GM12801 (cell line): ENCODE measurements around the gene ADGRV1.

Experiments used
- CTCF ChIP-seq: IDR thresholded peaks from one replicate; pipeline ENCODE4 v1.5.1; 2011; ENCODE audit warnings: control low read depth; ENCODE audit not compliant: insufficient read length; ENCODE audit errors: extremely low read depth

ADGRV1 gene

GRCh38 chr5:91177639-91178038 is 619.0 kb downstream of the ADGRV1 start:
- no peak for TF ChIP-seq CTCF

- TF ChIP-seq CTCF, result no peak
These were observed 619.9 kb downstream of the ADGRV1 start for GRCh38 chr5:91178461-91178860.

GRCh38 chr5:91179018-91179417 is 620.4 kb downstream of the ADGRV1 start:
- no peak for TF ChIP-seq CTCF

- no peak for TF ChIP-seq CTCF
These were observed 621.9 kb downstream of the ADGRV1 start for GRCh38 chr5:91180506-91180905.

GRCh38 chr5:91182763-91183162 is 624.2 kb downstream of the ADGRV1 start:
- TF ChIP-seq CTCF, result no peak

- no peak for TF ChIP-seq CTCF
These were observed 625.1 kb downstream of the ADGRV1 start for GRCh38 chr5:91183743-91184142.

- no peak for TF ChIP-seq CTCF
These were observed 627.5 kb downstream of the ADGRV1 start for GRCh38 chr5:91186101-91186500.

- TF ChIP-seq CTCF, result no peak
These were observed 628.4 kb downstream of the ADGRV1 start for GRCh38 chr5:91187032-91187431.
